Activated T-cell treated with anti-CD3 and anti-CD28 coated beads, Interleukin-2, amount 50 U/mL, for 24 hours (primary cell): ENCODE measurements around the gene MDFI.

Source experiments
- DNase-seq: peaks from one replicate; pipeline ENCODE4 v3.0.0-alpha.2; 2020
- H3K27ac Mint-ChIP-seq: 2 replicates; pipeline ENCODE4 v1.8.0; 2020; ENCODE audit warnings: mild to moderate bottlenecking, mixed read lengths
- H3K27me3 Mint-ChIP-seq: 2 replicates; pipeline ENCODE4 v1.8.0; 2020; ENCODE audit warnings: mixed read lengths
- H3K36me3 Mint-ChIP-seq: 2 replicates; pipeline ENCODE4 v1.8.0; 2020; ENCODE audit warnings: low read depth, mixed read lengths
- H3K4me1 Mint-ChIP-seq: 2 replicates; pipeline ENCODE4 v1.8.0; 2020; ENCODE audit warnings: low read depth, mixed read lengths
- H3K4me3 Mint-ChIP-seq: 2 replicates; pipeline ENCODE4 v1.8.0; 2020; ENCODE audit warnings: mild to moderate bottlenecking, moderate library complexity, mixed read lengths
- H3K9me3 Mint-ChIP-seq: 2 replicates; pipeline ENCODE4 v1.8.0; 2020; ENCODE audit warnings: mixed read lengths

MDFI gene

GRCh38 chr6:41695825-41696224 lies 57.6 kb downstream of the MDFI start:
- Mint-ChIP-seq H3K27me3 (no peaks in the 10 kb centered on the region), H3K4me1 (no peaks in the 10 kb centered on the region), H3K9me3 (no peaks in the 10 kb centered on the region), H3K36me3 (peaks cover 2% of the 10 kb centered on the region), H3K4me3 (no peak overlapping the region), H3K27ac (no peak overlapping the region)
- no peak for DNase-seq

GRCh38 chr6:41696788-41697187 lies 58.5 kb downstream of the MDFI start:
- Mint-ChIP-seq H3K4me3 (no peak overlapping the region), H3K36me3 (no peaks in the 10 kb centered on the region)

GRCh38 chr6:41697861-41698781 lies 59.9 kb downstream of the MDFI start:
- Mint-ChIP-seq H3K27ac (no peak overlapping the region), H3K9me3 (no peaks in the 10 kb centered on the region), H3K27me3 (no peaks in the 10 kb centered on the region), H3K4me1 (no peaks in the 10 kb centered on the region), H3K36me3 (no peaks in the 10 kb centered on the region), H3K4me3 (no peak overlapping the region)
- no peak for DNase-seq

More at GRCh38 chr6:41696788-41697187, 58.5 kb downstream of the MDFI start:
- no peaks in the 10 kb centered on the region for H3K4me1 Mint-ChIP-seq
- no peaks in the 10 kb centered on the region for H3K27me3 Mint-ChIP-seq
- H3K9me3 Mint-ChIP-seq: no peaks in the 10 kb centered on the region
- no peak for DNase-seq
- H3K27ac Mint-ChIP-seq: no peak overlapping the region

- Mint-ChIP-seq H3K9me3 (no peaks in the 10 kb centered on the region), H3K4me1 (no peaks in the 10 kb centered on the region), H3K36me3 (no peaks in the 10 kb centered on the region), H3K4me3 (no peak overlapping the region), H3K27ac (no peak overlapping the region), H3K27me3 (no peaks in the 10 kb centered on the region)
- DNase-seq: no peak
Measured at GRCh38 chr6:41699063-41699462, 60.8 kb downstream of the MDFI start.

- Mint-ChIP-seq H3K9me3 (no peaks in the 10 kb centered on the region), H3K27ac (no peak overlapping the region), H3K27me3 (no peaks in the 10 kb centered on the region), H3K36me3 (no peaks in the 10 kb centered on the region), H3K4me3 (no peak overlapping the region), H3K4me1 (peaks cover 5% of the 10 kb centered on the region)
- DNase-seq: no peak
Measured at GRCh38 chr6:41700463-41701347, 62.4 kb downstream of the MDFI start.

- Mint-ChIP-seq H3K27me3 (no peaks in the 10 kb centered on the region), H3K9me3 (no peaks in the 10 kb centered on the region), H3K27ac (no peak overlapping the region)
Measured at GRCh38 chr6:41702089-41702745, 63.9 kb downstream of the MDFI start.

GRCh38 chr6:41702771-41703494 lies 64.7 kb downstream of the MDFI start:
- Mint-ChIP-seq H3K27ac (no peak overlapping the region), H3K9me3 (no peaks in the 10 kb centered on the region), H3K4me1 (peaks cover 27% of the 10 kb centered on the region), H3K4me3 (no peak overlapping the region), H3K27me3 (no peaks in the 10 kb centered on the region), H3K36me3 (no peaks in the 10 kb centered on the region)
- DNase-seq: no peak

More at GRCh38 chr6:41702089-41702745, 63.9 kb downstream of the MDFI start:
- H3K4me3 Mint-ChIP-seq: no peak overlapping the region
- H3K4me1 Mint-ChIP-seq: peaks cover 20% of the 10 kb centered on the region
- no peak for DNase-seq
- no peaks in the 10 kb centered on the region for H3K36me3 Mint-ChIP-seq
